Gastrocnemius medialis (tissue), 4 donors: ENCODE results near the gene CTTNBP2NL.

Experiments used
- POLR2A ChIP-seq, 2 donors: fragments of 450-650 bp; IDR thresholded peaks; one replicate each; pipeline ENCODE4 v1.6.1; 2017; ENCODE audit warnings: antibody characterized with exemption in 2 of 2, mild to moderate bottlenecking in 2 of 2, moderate library complexity in 2 of 2
- TF ChIP-seq, protein P1 (sequence below), 5 experiments: fragments of 450-650 bp in 3 of 5; fragments of 200-600 bp in 2 of 5; sonication (generic) in 2 of 5; IDR thresholded peaks in 4 of 5; conservative IDR thresholded peaks in 1 of 5; 1 replicate in 4 of 5; 2 replicates in 1 of 5; pipeline ENCODE4 v1.5.1; 2016 to 2019; ENCODE audit warnings: antibody characterized with exemption in 5 of 5, mild to moderate bottlenecking in 3 of 5, moderate library complexity in 3 of 5

DNA sequence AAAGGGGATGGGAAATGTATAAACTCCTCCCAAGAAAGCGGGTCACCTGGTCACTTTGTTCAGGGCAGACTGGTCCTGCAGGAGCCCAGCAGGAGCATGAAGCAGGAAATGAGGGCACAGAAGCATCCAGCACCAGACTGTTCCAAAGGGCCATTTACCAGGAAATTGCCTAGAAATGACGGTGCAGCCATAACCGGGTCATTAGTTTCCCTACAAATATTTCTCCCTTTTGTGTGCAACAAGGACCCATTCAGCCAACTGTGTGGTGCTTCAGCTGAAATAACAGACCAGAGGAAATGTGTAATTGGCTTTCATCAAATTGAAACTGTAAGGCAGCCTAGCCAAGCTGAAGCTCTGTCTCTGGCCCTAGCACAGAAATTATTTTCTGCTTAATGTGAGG is 7.6 kb upstream of the CTTNBP2NL start:
- TF ChIP-seq, protein P1, sequence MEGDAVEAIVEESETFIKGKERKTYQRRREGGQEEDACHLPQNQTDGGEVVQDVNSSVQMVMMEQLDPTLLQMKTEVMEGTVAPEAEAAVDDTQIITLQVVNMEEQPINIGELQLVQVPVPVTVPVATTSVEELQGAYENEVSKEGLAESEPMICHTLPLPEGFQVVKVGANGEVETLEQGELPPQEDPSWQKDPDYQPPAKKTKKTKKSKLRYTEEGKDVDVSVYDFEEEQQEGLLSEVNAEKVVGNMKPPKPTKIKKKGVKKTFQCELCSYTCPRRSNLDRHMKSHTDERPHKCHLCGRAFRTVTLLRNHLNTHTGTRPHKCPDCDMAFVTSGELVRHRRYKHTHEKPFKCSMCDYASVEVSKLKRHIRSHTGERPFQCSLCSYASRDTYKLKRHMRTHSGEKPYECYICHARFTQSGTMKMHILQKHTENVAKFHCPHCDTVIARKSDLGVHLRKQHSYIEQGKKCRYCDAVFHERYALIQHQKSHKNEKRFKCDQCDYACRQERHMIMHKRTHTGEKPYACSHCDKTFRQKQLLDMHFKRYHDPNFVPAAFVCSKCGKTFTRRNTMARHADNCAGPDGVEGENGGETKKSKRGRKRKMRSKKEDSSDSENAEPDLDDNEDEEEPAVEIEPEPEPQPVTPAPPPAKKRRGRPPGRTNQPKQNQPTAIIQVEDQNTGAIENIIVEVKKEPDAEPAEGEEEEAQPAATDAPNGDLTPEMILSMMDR (IDR thresholded peaks at IDR 0.05 in 4 of 5, conservative IDR thresholded peaks at IDR 0.05 in 1 of 5): no peak
- no peak for TF ChIP-seq POLR2A (IDR thresholded peaks at IDR 0.05)
